Gastroesophageal sphincter (tissue), 4 donors: ENCODE results near the gene ITGB2. TPM values are rescaled to one million over a fixed set of nuclear protein-coding genes. Genes with fewer than 3 reads are reported as not detected.

Experiments
- ATAC-seq: fragments of 150-250 bp; one replicate; pipeline ENCODE4 v1.9.1; 2016; ENCODE audit warnings: mild to moderate bottlenecking, moderate library complexity
- H3K27ac ChIP-seq, 4 donors: fragments of 200-600 bp; sonication (generic) in 3 of 4; 1 replicate in 3 of 4; 2 replicates in 1 of 4; pipeline ENCODE4 v1.5.1; 2016 to 2019
- H3K27me3 ChIP-seq: fragments of 200-600 bp; sonication (generic); one replicate; pipeline ENCODE4 v1.5.1; 2019
- H3K36me3 ChIP-seq, 2 donors: fragments of 200-600 bp; sonication (generic); one replicate each; pipeline ENCODE4 v1.5.1; 2019; ENCODE audit warnings: control low read depth in 1 of 2
- H3K4me1 ChIP-seq, 3 donors: fragments of 200-600 bp; sonication (generic); 1 replicate in 2 of 3; 2 replicates in 1 of 3; pipeline ENCODE4 v1.5.1; 2016 to 2019; ENCODE audit warnings: control low read depth in 2 of 3
- H3K4me3 ChIP-seq, 2 donors: fragments of 200-600 bp; sonication (generic); one replicate each; pipeline ENCODE4 v1.5.1; 2019; ENCODE audit warnings: mild to moderate bottlenecking in 1 of 2, moderate library complexity in 1 of 2
- H3K9me3 ChIP-seq, 3 donors: fragments of 200-600 bp; sonication (generic); one replicate each; pipeline ENCODE4 v1.5.1; 2017 to 2019; ENCODE audit warnings: control low read depth in 2 of 3
- CTCF ChIP-seq, 4 experiments: fragments of 200-600 bp in 2 of 4; fragments of 450-650 bp in 2 of 4; sonication (generic) in 1 of 4; IDR thresholded peaks; one replicate each; pipeline ENCODE4 v1.5.1; 2017 to 2019; ENCODE audit warnings: antibody characterized with exemption in 4 of 4, mild to moderate bottlenecking in 2 of 4, moderate library complexity in 2 of 4
- EP300 ChIP-seq: sonication (generic); formaldehyde crosslinking; IDR thresholded peaks from one replicate; pipeline ENCODE4 v1.6.1; 2017; ENCODE audit warnings: antibody characterized with exemption, mild to moderate bottlenecking
- POLR2A ChIP-seq, 2 donors: fragments of 450-650 bp; IDR thresholded peaks; one replicate each; pipeline ENCODE4 v1.6.1; 2017; ENCODE audit warnings: antibody characterized with exemption in 2 of 2, mild to moderate bottlenecking in 2 of 2, moderate library complexity in 1 of 2
- POLR2AphosphoS5 ChIP-seq: sonication (generic); formaldehyde crosslinking; IDR thresholded peaks from one replicate; pipeline ENCODE4 v1.6.1; 2017; ENCODE audit warnings: antibody characterized with exemption
- WGBS, 2 donors: methylation state at CpG; one replicate each; pipeline ENCODE4 v1.1.5; 2018; ENCODE audit warnings: low coverage in 1 of 2; 5-methylcytosine and 5-hydroxymethylcytosine counted together
- total RNA-seq, 4 donors: library from RNA; depleted of rRNA; stranded (reverse); fragments of >200 nt; gene quantifications; one replicate each; pipeline ENCODE4 v1.1.0, GENCODE V29; 2016

ITGB2 gene
- total RNA-seq, 4 donors from 2014 or later = 10.4 to 112 (median 41.4) TPM

GRCh38 chr21:44926331-44927101 lies 5.8 kb upstream of the ITGB2 start:
- TF ChIP-seq POLR2AphosphoS5 = no peak
- no peak for TF ChIP-seq CTCF (IDR thresholded peaks at IDR 0.05)
- TF ChIP-seq EP300 = no peak
- no peak for TF ChIP-seq POLR2A (IDR thresholded peaks at IDR 0.05)
- H3K36me3 ChIP-seq = no peaks in the 10 kb centered on the region
- peaks cover 56% of the 10 kb centered on the region for H3K27me3 ChIP-seq
- peak overlapping the region in 1 of 4 donors; percentile 22 for H3K27ac ChIP-seq
- ATAC-seq = no peak
- peaks cover 0 to 20% (median 2%) of the 10 kb centered on the region in 3 donors for H3K4me1 ChIP-seq
- peaks cover 0 to 5% (median 0%) of the 10 kb centered on the region in 3 donors for H3K9me3 ChIP-seq
- no peak overlapping the region for H3K4me3 ChIP-seq
- 43 to 55% methylated on average over 4 to 13 of the region's 24 CpGs for WGBS, 2 donors

DNA sequence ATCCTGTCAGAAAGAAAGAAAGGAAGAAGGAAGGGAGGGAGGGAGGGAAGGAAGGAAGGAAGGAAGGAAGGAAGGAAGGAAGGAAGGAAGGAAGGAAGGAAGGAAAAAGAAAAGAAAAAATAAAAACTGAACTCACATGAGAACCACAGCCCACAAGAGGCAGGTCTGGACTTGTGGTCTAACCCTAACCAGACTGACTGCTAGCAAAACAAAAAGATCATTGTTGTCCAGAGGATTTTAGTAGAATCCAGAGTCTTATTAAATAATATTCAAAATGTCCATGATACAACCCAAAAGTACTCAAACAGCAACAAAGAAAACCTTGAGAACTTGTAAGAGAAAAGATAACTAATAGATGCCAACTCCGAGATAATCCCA lies 4.7 kb upstream of the ITGB2 start:
- Histone ChIP-seq H3K4me3 (no peak overlapping the region), H3K27me3 (peaks cover 56% of the 10 kb centered on the region), H3K27ac (peak overlapping the region in 1 of 4 donors; percentile 37), H3K36me3 (no peaks in the 10 kb centered on the region), H3K4me1 (peaks cover 0 to 9% (median 0%) of the 10 kb centered on the region in 3 donors), H3K9me3 (peaks cover 0 to 5% (median 0%) of the 10 kb centered on the region in 3 donors)
- TF ChIP-seq EP300 (no peak), CTCF (IDR thresholded peaks at IDR 0.05) (no peak), POLR2AphosphoS5 (no peak), POLR2A (IDR thresholded peaks at IDR 0.05) (no peak)
- no peak for ATAC-seq
- WGBS, 2 donors = 100% methylated on average over 1 of the region's 1 CpG

DNA sequence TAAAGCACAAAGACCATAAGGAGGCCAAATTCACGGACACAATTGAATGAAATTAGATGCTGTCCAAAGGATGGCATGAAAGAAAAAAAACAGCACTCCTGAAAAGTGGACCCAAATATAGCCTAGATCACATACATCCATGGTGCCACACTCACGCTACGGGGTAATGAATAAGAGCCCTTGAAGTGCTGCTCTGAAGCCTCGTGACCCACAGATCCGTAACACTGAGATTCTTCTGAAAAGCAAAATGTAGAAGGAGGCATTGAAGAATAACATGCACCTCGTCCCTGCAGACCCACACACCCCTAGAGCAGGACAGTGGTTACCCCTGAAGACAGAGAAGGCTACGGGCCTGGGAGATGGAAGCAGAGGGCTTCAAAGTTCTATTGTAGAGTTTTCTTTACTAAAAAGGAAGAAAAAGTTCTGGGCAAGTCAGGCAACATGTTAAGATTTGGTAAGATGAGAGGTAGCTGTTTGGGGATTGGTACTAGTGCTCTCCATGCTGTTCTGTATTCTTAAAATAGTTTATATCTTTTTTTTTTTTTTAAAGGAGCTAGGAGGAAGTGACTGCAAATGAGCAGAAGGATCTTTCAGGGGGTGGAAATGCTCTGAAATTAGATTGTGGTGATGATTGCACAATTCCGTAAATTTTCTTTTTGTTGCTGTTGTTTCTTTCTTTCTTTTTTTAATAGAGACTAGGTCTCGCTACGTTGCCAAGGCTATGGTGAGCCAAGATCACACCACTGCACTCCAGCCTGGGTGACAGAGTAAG lies 4.1 kb upstream of the ITGB2 start:
- no peak overlapping the region for H3K4me3 ChIP-seq
- peaks cover 0 to 5% (median 0%) of the 10 kb centered on the region in 3 donors for H3K9me3 ChIP-seq
- peaks cover 0 to 7% (median 0%) of the 10 kb centered on the region in 3 donors for H3K4me1 ChIP-seq
- 64 to 76% methylated on average over 9 to 10 of the region's 10 CpGs for WGBS, 2 donors
- no peak for TF ChIP-seq EP300
- TF ChIP-seq POLR2AphosphoS5 = no peak
- no peak for TF ChIP-seq POLR2A (IDR thresholded peaks at IDR 0.05)
- peaks cover 56% of the 10 kb centered on the region for H3K27me3 ChIP-seq
- peak overlapping the region in 1 of 4 donors; percentile 37 for H3K27ac ChIP-seq
- no peak for ATAC-seq
- no peaks in the 10 kb centered on the region for H3K36me3 ChIP-seq

GRCh38 chr21:44923480-44924084 lies 2.9 kb upstream of the ITGB2 start:
- Histone ChIP-seq H3K27me3 (peaks cover 55% of the 10 kb centered on the region), H3K4me3 (no peak overlapping the region), H3K9me3 (no peaks in the 10 kb centered on the region), H3K36me3 (no peaks in the 10 kb centered on the region), H3K4me1 (peaks cover 0 to 7% (median 0%) of the 10 kb centered on the region in 3 donors), H3K27ac (no peak overlapping the region)
- ATAC-seq = no peak
- 74 to 76% methylated on average over 8 to 10 of the region's 10 CpGs for WGBS, 2 donors
- TF ChIP-seq EP300 = no peak
- TF ChIP-seq POLR2AphosphoS5 = no peak
- no peak for TF ChIP-seq CTCF (IDR thresholded peaks at IDR 0.05)
- TF ChIP-seq POLR2A (IDR thresholded peaks at IDR 0.05) = no peak

GRCh38 chr21:44921928-44922327 lies 1.2 kb upstream of the ITGB2 start:
- Histone ChIP-seq H3K27me3 (peaks cover 48% of the 10 kb centered on the region), H3K27ac (no peak overlapping the region), H3K9me3 (no peaks in the 10 kb centered on the region), H3K36me3 (no peaks in the 10 kb centered on the region), H3K4me1 (no peaks in the 10 kb centered on the region), H3K4me3 (no peak overlapping the region)
- TF ChIP-seq POLR2A (IDR thresholded peaks at IDR 0.05) (no peak), EP300 (no peak), POLR2AphosphoS5 (no peak), CTCF (IDR thresholded peaks at IDR 0.05) (no peak)
- ATAC-seq = no peak
- WGBS, 2 donors = 63 to 74% methylated on average over 3 to 4 of the region's 5 CpGs
